HuH-7 (cell line): ENCODE results near the gene SRRM4.

Source experiments
- DNase-seq: peaks from one replicate; pipeline ENCODE4 v3.0.0; 2011; ENCODE audit warnings: low spot score

Gene SRRM4

DNA sequence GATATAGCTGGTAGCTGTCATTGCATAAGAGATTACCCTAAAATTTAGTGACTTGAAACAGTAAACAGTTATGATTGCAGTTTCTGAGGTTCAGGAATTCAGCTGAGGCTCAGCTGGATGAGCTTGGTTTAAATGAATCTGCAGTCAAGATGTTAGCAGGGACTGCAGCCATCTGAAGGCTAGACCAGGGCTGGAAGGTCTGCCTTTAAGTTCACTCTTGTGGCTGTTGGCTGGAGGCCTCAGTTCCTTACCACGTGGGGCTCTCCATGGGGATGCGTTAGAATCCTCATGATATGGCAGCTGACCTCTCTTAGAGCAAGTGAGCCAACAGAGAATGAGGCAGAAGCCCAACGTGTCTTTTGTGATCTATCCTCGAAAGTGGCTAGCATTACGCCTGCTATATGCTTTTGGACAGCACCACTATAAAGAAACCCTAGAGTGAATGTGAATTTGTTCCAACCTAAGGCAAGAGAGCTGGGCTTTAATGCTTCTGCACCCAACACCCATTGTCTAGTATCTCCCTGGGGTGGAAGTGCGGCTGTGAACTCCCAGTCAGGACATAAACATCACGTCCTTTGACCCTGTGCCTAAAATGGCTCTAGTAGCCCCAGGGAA is 223.4 kb downstream of the SRRM4 start:
- DNase-seq: no peak

- DNase-seq: no peak
Observed at GRCh38 chr12:119206348-119207062, 225.2 kb downstream of the SRRM4 start.

GRCh38 chr12:119207063-119207560 is 225.8 kb downstream of the SRRM4 start:
- no peak for DNase-seq

- no peak for DNase-seq
Observed at GRCh38 chr12:119208626-119209061, 227.3 kb downstream of the SRRM4 start.

- no peak for DNase-seq
Observed at GRCh38 chr12:119211884-119212283, 230.5 kb downstream of the SRRM4 start.
